GM15510 (cell line): ENCODE results near the gene ABHD17A.

Experiments
- POLR2A ChIP-seq: IDR thresholded peaks from 3 replicates; pipeline ENCODE4 v1.6.1; 2011; ENCODE audit warnings: borderline replicate concordance; ENCODE audit not compliant: insufficient read length; ENCODE audit errors: extremely low read depth

ABHD17A gene

GRCh38 chr19:1828279-1829238, 56.7 kb downstream of the ABHD17A start:
- no peak for TF ChIP-seq POLR2A

- no peak for TF ChIP-seq POLR2A
These were observed 57.6 kb downstream of the ABHD17A start for GRCh38 chr19:1827566-1828278.
